H7 (cell line): ENCODE results near the gene CLCF1. TPM values are rescaled to one million over a fixed set of nuclear protein-coding genes. Genes with fewer than 3 reads are reported as not detected.

Experiments used
- DNase-seq: peaks from one replicate; pipeline ENCODE4 v3.0.0; 2012
- H3K27me3 ChIP-seq: 2 replicates; pipeline ENCODE4 v1.6.0; 2011; ENCODE audit warnings: mild to moderate bottlenecking, low read length; ENCODE audit not compliant: control insufficient read depth, insufficient read depth
- H3K36me3 ChIP-seq: replicated peaks from 2 replicates; pipeline ENCODE4 v1.5.1; 2011; ENCODE audit warnings: low read length; ENCODE audit not compliant: control insufficient read depth, insufficient read depth
- H3K4me3 ChIP-seq: 2 replicates; pipeline ENCODE4 v1.5.1; 2011; ENCODE audit warnings: low read depth, mild to moderate bottlenecking, control low read depth, low read length, moderate library complexity; ENCODE audit not compliant: insufficient read depth
- total RNA-seq: library from RNA; depleted of rRNA; stranded (reverse); fragments of >200 nt; shearing (Covaris generic); gene quantifications from 2 replicates; pipeline ENCODE4 v1.2.3, GENCODE V29; 2014

CLCF1 gene
- total RNA-seq, 1 experiment from 2014 or later, result 4.4 TPM

GRCh38 chr11:67367761-67368227, 5.6 kb downstream of the CLCF1 start:
- Histone ChIP-seq H3K4me3 (no peak overlapping the region), H3K27me3 (peaks cover 13% of the 10 kb centered on the region), H3K36me3 (no peaks in the 10 kb centered on the region)
- peak; percentile 48 for DNase-seq

- no peak overlapping the region for H3K4me3 ChIP-seq
- peaks cover 12% of the 10 kb centered on the region for H3K27me3 ChIP-seq
- DNase-seq, result peak; percentile 54
- H3K36me3 ChIP-seq, result no peaks in the 10 kb centered on the region
Observed at GRCh38 chr11:67366961-67367760, 6.2 kb downstream of the CLCF1 start.

DNA sequence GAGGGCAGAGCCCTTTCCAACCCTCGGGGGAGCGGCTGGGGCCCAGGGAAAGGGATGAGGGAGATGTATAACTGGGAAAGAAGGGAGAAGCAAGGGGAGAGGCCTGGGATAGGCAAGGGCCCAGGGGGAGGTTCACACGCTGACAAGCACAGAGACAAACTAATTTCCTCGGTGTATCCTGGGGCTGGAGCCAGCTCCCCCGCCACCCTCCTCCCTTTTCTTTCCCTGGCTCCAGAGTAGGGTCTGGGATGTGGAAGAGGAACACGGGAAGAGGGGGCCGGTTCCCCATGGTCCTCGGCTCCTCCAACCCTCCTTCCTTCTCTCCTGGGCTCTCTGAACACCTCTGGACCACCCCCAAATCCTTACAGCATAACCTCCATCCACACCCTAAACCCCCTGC, 6.9 kb downstream of the CLCF1 start:
- Histone ChIP-seq H3K36me3 (no peaks in the 10 kb centered on the region), H3K4me3 (no peak overlapping the region), H3K27me3 (peaks cover 6% of the 10 kb centered on the region)
- no peak for DNase-seq

DNA sequence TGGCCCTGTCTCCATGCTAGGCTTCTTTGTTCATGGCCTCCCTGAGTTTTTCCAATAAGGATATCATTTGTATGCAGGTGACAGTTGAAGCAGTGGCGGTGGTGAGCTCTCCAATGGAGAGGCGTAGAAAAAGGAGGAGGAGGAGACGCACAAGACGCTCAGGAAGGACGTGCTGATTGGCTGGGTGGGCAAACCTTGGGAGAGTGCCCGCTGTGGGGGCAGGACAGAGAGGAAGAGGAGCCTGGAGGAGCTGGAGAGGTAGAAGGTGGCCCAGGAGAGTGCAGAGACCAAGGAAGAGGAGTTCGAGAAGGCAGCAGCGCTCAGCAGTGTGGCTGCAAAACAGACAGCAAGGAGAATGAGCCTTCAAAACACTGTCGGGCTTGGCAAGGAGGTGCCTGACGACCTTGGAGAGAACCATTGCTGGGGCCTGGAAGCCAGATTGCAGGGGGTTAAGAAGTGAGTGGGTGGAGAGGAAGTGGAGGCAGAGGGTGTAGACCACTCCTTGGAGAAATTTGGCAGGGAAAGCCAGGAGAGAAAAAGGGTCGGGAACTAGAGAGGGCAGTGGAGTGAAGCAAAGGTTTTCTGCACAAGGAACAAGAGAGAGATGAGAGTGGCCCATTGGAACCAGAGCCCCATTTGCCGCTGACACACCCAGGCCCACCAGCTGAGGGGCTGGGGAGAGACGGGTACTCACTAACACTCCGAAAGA, 7.5 kb downstream of the CLCF1 start:
- peak; percentile 80 for DNase-seq
- Histone ChIP-seq H3K4me3 (no peak overlapping the region), H3K27me3 (peaks cover 2% of the 10 kb centered on the region), H3K36me3 (no peaks in the 10 kb centered on the region)

GRCh38 chr11:67364783-67365722, 8.3 kb downstream of the CLCF1 start:
- Histone ChIP-seq H3K27me3 (peaks cover 2% of the 10 kb centered on the region), H3K4me3 (no peak overlapping the region), H3K36me3 (no peaks in the 10 kb centered on the region)
- no peak for DNase-seq

GRCh38 chr11:67364169-67364568, 9.2 kb downstream of the CLCF1 start:
- DNase-seq, result no peak
- H3K36me3 ChIP-seq, result no peaks in the 10 kb centered on the region
- peaks cover under 1% of the 10 kb centered on the region for H3K27me3 ChIP-seq
- no peak overlapping the region for H3K4me3 ChIP-seq

- Histone ChIP-seq H3K27me3 (no peaks in the 10 kb centered on the region; the same call in 1 of the 2 replicates), H3K4me3 (no peak overlapping the region), H3K36me3 (no peaks in the 10 kb centered on the region)
- peak; percentile 10 for DNase-seq
Observed at GRCh38 chr11:67357831-67358670, 15.3 kb downstream of the CLCF1 start.

DNA sequence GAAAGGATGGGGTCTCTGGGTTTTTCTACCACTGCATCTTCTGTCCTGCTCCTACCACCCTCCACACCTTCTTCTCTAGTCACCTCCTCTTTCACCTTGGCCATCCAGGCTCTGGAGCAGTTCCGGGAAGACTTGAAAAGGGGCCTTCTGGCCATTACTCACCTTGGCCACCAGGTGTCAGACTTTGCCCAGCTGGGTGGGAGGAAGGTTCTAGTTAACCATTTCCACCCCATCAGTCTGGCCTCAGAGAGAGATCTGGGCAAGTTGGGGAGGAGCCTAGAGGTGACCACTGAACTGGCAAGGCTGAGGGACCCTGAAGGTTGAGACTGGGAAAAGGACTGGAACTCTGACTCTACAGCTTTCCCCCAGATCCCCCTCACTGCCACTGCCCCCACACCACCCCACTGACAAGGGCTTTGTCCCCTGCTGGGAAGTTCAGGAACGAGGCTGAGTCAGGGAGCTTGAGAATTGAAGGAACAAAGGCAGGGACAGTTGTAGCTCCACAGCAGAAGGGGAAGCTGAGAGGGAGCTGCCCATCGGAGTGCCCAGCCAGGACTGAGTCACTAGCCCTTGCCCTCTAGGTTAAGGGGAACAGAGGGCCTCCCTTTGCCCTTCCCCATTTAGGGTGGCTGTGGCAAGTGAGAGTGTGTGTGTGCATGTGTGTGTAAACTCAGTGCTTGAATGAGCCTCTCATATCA, 16.4 kb downstream of the CLCF1 start:
- DNase-seq, result peak; percentile 93

DNA sequence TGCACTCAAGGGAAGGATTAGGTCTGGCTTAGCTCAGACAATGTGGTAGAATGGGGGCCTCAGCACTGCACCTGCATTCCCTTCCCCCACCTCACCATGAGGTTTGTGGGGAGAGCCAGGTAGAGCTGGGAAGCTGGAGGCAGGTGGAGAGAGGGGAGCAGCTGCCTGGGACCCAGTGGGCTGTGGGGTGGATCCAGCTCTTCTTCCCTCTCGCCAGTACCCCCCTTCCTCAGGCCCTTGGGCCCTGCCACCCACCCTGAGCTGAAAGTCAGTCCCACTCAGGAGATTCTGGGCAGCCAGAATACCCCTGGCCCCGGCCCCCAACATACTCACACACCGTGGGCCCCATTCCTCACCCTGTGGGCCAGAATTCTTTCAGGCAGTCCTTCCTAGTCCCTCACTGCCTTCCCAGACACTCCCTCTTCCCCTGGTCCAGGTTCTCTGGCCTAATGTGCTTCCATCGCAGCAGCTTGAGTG, 17.0 kb downstream of the CLCF1 start:
- H3K4me3 ChIP-seq, result no peak overlapping the region
- H3K27me3 ChIP-seq, result no peaks in the 10 kb centered on the region; the same call in 1 of the 2 replicates
- H3K36me3 ChIP-seq, result no peaks in the 10 kb centered on the region
- peak; percentile 25 for DNase-seq

More for the DNA sequence above, 16.4 kb downstream of the CLCF1 start:
- no peaks in the 10 kb centered on the region; the same call in 1 of the 2 replicates for H3K27me3 ChIP-seq
- H3K4me3 ChIP-seq, result no peak overlapping the region
- H3K36me3 ChIP-seq, result no peaks in the 10 kb centered on the region

DNA sequence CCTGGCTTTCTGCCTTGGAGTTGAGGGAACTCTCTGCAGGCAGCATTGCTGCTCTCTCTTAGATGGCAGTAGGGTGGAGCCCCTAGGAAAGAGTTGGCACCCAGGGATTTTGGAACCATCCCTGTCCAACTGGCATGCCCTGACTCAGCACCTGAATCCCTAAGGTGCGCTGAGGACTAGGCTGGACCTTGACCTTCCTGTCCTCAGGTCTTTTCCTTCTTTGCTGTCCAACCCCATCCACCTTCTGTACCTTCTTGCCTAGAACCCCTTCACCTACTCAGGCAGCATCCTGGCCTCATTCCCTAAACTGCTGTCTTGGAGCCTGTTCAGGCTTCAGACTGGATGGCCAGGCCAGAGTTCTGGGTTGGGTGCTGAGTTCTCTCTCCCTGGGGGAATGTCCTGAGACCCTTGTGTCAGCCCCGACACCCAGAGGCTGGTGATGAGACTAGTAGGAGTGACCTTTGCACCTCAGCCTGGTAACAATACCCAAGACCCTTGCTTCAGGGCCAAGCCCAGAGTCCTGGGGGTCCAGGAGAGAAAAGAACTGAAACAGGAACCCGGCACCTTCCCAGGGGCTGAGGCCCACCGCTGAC, 17.5 kb downstream of the CLCF1 start:
- no peak for DNase-seq
- no peaks in the 10 kb centered on the region for H3K36me3 ChIP-seq
- H3K27me3 ChIP-seq, result no peaks in the 10 kb centered on the region; the same call in 1 of the 2 replicates
- no peak overlapping the region for H3K4me3 ChIP-seq

DNA sequence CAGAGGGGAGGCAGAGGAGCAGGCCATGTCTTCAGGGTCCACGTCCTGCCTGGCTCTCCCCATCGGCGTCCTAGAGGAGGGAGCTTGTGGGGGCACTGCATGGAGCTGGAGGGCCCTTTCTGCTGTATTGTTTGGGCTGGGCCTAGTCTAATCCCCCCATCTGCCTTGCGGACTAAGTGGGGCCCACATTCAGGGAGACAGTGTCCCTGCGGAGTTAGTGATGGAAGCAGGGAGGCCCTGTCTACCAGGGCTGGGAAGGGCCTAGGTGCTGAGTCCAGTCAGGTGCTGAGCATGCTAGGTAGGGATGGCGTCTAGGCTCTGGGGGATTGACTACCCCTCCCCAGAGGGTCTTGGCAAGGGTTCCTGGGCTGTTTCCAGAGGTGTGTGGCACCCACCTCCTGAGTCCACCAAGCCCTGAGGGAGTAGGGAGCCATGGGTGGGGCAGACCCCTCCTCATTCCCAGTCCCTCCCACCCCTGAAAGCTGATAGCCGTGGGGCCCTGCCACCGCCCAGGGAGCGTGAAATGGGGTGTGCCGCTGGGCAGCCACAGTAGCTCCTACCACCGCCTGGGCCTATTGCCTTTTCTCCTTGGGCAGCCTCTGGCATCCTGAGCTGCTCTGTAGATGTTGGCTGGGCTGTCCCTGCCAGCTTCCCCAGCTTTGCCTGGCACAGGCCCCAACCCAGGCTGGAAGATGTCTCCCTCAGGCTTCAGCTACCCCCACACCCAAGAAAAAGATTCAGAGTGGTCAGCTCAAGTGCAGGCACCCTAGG, 18.2 kb downstream of the CLCF1 start:
- Histone ChIP-seq H3K36me3 (no peaks in the 10 kb centered on the region), H3K4me3 (no peak overlapping the region), H3K27me3 (no peaks in the 10 kb centered on the region; the same call in 1 of the 2 replicates)
- peak; percentile 32 for DNase-seq
